ENCODE results near the gene CSK. TPM values are rescaled to one million over a fixed set of nuclear protein-coding genes. Genes with fewer than 3 reads are reported as not detected.

Gene CSK
- total and polyA plus RNA-seq, 2 experiments from 2014 or later, result 11.0 to 18.0 TPM

- TF ChIP-seq EZH2phosphoT487 (IDR thresholded peaks at IDR 0.05; ENCODE audit: insufficient read depth, low read depth) (no peak), EZH2 (IDR thresholded peaks at IDR 0.05; ENCODE audit: insufficient read depth, poor library complexity, severe bottlenecking) (no peak)
- DNase-seq, result no peak
- WGBS, 2 experiments (ENCODE audit: low coverage in 1 of 2, low lambda C conversion rate in 2 of 2, missing lambda C conversion rate in 2 of 2), result 87 to 91% methylated on average over 31 of the region's 31 CpGs
- Histone ChIP-seq H3K36me3 (ENCODE audit: low read depth) (no peaks in the 10 kb centered on the region), H3K9me3 (ENCODE audit: low read depth) (no peaks in the 10 kb centered on the region), H3K4me3 (no peak overlapping the region), H3K9ac (no peak overlapping the region), H3K27me3 (replicated peaks; ENCODE audit: insufficient read depth) (no peaks in the 10 kb centered on the region), H3K4me2 (ENCODE audit: unreplicated experiment) (no peak overlapping the region), H4K20me1 (ENCODE audit: insufficient read depth) (no peaks in the 10 kb centered on the region), H3K9me2 (ENCODE audit: insufficient read depth) (no peaks in the 10 kb centered on the region), H3K27ac (no peak overlapping the region), H2AFZ (no peak overlapping the region), H3F3A (ENCODE audit: insufficient read depth) (no peaks in the 10 kb centered on the region), H3K4me1 (ENCODE audit: insufficient read depth) (peaks cover 7% of the 10 kb centered on the region; the same call in 1 of the 2 replicates), H3K79me2 (ENCODE audit: insufficient read depth) (no peaks in the 10 kb centered on the region)
- in situ Hi-C loops (cut with MboI), result no loop called here
Measured at GRCh38 chr15:74839526-74840395, 57.9 kb downstream of the CSK start.

DNA sequence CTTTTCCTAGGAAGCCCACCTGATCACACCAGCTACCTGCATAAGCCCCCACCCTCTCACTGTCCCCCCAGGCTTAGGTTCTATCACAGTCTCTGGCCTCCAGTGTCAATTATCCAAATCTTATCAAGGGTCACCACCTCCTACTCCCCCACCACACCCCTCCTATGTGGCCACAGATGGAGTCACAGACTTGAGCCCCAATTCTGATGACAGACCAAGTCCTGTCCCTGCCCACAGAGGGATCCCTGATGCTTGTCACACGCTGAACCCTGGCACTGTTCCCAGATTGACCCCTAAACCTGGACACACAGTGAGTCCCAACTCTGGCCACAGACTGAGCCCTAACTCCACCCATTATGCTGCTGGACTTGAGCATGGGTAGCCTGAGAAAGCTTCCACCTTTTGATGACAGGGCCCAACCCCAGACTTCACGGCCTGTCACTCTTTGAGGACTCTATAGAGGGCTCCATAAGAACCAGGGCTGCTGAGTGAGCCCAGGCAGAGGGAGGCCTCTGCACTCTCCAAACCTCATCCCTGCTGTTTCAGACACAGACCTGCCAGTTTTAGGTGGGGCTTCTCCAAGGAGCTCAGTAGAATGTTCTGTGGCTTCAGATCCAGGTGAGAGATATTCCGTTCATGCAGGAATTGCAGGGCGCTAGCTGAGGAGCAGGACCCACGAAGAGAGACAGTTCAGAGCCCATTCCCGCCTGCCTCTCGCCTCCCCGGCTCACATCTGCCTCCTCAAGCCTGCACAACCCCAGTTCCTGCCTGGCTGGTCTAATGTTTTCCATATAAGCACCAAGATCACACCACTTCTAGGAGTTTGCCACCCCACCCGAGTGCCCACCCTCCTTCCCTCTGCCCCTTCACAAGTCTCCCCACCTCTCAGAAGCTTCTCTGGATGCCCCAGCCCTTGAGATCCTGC, 59.2 kb downstream of the CSK start:
- no peak for TF ChIP-seq EZH2phosphoT487 (IDR thresholded peaks at IDR 0.05; ENCODE audit: insufficient read depth, low read depth)
- no peak for TF ChIP-seq EZH2 (IDR thresholded peaks at IDR 0.05; ENCODE audit: insufficient read depth, poor library complexity, severe bottlenecking)
- in situ Hi-C loops (cut with MboI), result no loop called here
- no peaks in the 10 kb centered on the region for H3K79me2 ChIP-seq (ENCODE audit: insufficient read depth)
- H3K4me2 ChIP-seq (ENCODE audit: unreplicated experiment), result no peak overlapping the region
- H3K9me2 ChIP-seq (ENCODE audit: insufficient read depth), result no peaks in the 10 kb centered on the region
- 85 to 92% methylated on average over 9 of the region's 9 CpGs for WGBS, 2 experiments (ENCODE audit: low coverage in 1 of 2, low lambda C conversion rate in 2 of 2, missing lambda C conversion rate in 2 of 2)
- no peaks in the 10 kb centered on the region for H3K36me3 ChIP-seq (ENCODE audit: low read depth)
- no peak overlapping the region for H3K27ac ChIP-seq
- peaks cover 7% of the 10 kb centered on the region; the same call in 1 of the 2 replicates for H3K4me1 ChIP-seq (ENCODE audit: insufficient read depth)
- no peak overlapping the region for H3K9ac ChIP-seq
- DNase-seq, result no peak
- H4K20me1 ChIP-seq (ENCODE audit: insufficient read depth), result no peaks in the 10 kb centered on the region
- H3F3A ChIP-seq (ENCODE audit: insufficient read depth), result peaks cover 6% of the 10 kb centered on the region; the same call in 1 of the 2 replicates
- no peak overlapping the region for H2AFZ ChIP-seq
- no peaks in the 10 kb centered on the region for H3K27me3 ChIP-seq (replicated peaks; ENCODE audit: insufficient read depth)
- H3K4me3 ChIP-seq, result no peak overlapping the region
- no peaks in the 10 kb centered on the region for H3K9me3 ChIP-seq (ENCODE audit: low read depth)

DNA sequence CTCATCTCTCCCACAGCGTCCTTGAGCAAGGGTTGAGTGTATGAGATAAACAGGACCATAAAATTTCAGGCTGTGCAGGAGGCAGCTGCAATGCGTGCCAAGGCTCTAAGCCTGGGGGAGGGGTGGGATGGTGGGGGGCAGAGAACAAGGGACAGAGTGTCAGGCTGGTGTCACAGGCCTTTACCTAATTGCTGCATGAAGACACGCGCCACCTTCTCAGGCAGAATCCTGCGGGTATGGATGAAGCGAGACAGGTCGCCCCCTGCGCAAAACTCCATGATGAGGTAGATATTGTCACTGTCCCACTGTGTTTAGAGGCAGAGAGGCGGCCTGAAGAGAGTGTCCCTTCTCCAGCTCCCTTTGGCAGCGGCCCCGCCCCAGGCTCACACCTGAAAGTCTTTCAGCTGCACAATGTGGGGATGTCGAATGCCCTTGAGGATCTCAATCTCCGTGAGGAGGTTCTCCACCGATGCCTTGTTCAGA, 60.1 kb downstream of the CSK start:
- Histone ChIP-seq H3K4me1 (ENCODE audit: insufficient read depth) (peaks cover 7% of the 10 kb centered on the region; the same call in 1 of the 2 replicates), H4K20me1 (ENCODE audit: insufficient read depth) (no peaks in the 10 kb centered on the region), H3F3A (ENCODE audit: insufficient read depth) (peaks cover 6% of the 10 kb centered on the region; the same call in 1 of the 2 replicates), H3K36me3 (ENCODE audit: low read depth) (no peaks in the 10 kb centered on the region), H3K79me2 (ENCODE audit: insufficient read depth) (no peaks in the 10 kb centered on the region), H3K9ac (peak overlapping the region; percentile 90), H3K27ac (no peak overlapping the region), H3K9me3 (ENCODE audit: low read depth) (no peaks in the 10 kb centered on the region), H3K4me2 (ENCODE audit: unreplicated experiment) (peak overlapping the region; percentile 83), H2AFZ (0 out of 2 replicates have a peak overlapping the region, but pooled peaks have one; percentile 96), H3K9me2 (ENCODE audit: insufficient read depth) (no peaks in the 10 kb centered on the region), H3K4me3 (peak overlapping the region; percentile 92), H3K27me3 (replicated peaks; ENCODE audit: insufficient read depth) (no peaks in the 10 kb centered on the region)
- in situ Hi-C loops (cut with MboI), result no loop called here
- 70 to 71% methylated on average over 14 of the region's 14 CpGs for WGBS, 2 experiments (ENCODE audit: low coverage in 1 of 2, low lambda C conversion rate in 2 of 2, missing lambda C conversion rate in 2 of 2)
- no peak for DNase-seq
- TF ChIP-seq EZH2 (IDR thresholded peaks at IDR 0.05; ENCODE audit: insufficient read depth, poor library complexity, severe bottlenecking) (no peak), EZH2phosphoT487 (IDR thresholded peaks at IDR 0.05; ENCODE audit: insufficient read depth, low read depth) (no peak)

Measured in GM23248 (cell line).